ENCODE results near the gene POLR3B. TPM values are rescaled to one million over a fixed set of nuclear protein-coding genes. Genes with fewer than 3 reads are reported as not detected.
A peak's percentile ranks its signal among the peaks of the same experiment; 100 is the strongest.

Gene POLR3B
- total RNA-seq, 1 experiment from 2014 or later: 10.7 TPM

DNA sequence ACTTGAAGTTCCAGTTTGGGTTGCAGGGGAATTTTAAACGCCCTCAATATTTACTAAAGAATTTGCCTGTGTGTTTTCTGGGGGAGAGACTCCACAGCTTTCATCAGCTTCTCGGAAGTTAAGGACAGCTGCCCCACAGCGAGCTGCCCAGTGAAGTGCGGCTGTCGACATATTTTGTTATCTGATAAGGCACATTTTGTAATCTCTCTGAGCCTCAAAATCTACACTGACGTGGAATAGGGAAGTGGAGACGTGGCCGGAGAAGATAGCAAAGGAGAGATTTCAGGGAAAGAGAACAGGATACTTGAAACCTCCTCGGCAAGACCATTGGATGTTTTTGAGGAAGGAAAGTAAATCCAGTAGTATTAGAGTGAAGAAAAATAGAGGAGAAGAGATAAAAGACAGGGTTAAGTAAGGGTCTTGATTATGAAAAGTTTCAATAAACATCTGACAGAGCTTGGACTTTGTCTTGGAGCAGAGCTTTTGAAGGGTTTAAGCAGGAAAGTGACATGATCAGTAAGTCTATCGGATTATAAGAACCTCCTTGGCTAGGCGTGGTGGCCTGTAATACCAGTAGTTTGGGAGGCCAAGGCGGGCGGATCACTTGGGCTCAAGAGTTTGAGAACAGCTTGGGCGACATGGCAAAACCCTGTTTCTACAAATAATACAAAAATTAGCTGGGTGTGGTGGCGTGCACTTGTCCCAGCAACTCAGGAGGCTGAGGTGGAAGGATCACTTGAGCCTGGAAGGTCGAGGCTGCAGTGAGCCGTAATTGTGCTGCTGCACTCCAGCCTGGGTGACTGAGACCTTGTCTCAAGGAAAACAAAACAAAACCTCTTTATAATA is 1.1 kb downstream of the POLR3B start:
- Histone ChIP-seq H3K9me2 (ENCODE audit: insufficient read depth) (no peaks in the 10 kb centered on the region), H3K27me3 (ENCODE audit: insufficient read depth, low read length) (no peaks in the 10 kb centered on the region), H3K9me3 (ENCODE audit: control insufficient read depth in 1 of 2, insufficient read depth in 1 of 2, low read depth in 1 of 2, low read length in 2 of 2) (no peaks in the 10 kb centered on the region), H3K9ac (ENCODE audit: low read length) (peak overlapping the region; percentile 82), H3K79me2 (ENCODE audit: insufficient read depth, low read length) (peaks cover 44% of the 10 kb centered on the region), H3K4me2 (ENCODE audit: low read length) (peak overlapping the region; percentile 98), H3K36me3 (ENCODE audit: control insufficient read depth in 1 of 2, insufficient read depth in 2 of 2, low read length in 2 of 2) (no peaks in the 10 kb centered on the region), H2AFZ (ENCODE audit: low read depth, low read length, poor library complexity, severe bottlenecking) (no peak overlapping the region), H4K20me1 (ENCODE audit: insufficient read depth) (no peaks in the 10 kb centered on the region), H3K27ac (ENCODE audit: low read depth, low read length) (peak overlapping the region; percentile 70), H3K4me1 (ENCODE audit: control insufficient read depth in 1 of 2, insufficient read depth in 2 of 2, low read length in 2 of 2) (peaks cover 3 to 11% of the 10 kb centered on the region in 2 experiments; a peak in 3 of 4 replicates), H3K4me3 (replicated peaks in 1 of 2; ENCODE audit: low read depth in 1 of 2, low read length in 2 of 2) (peak overlapping the region; percentile 85 to 89)
- ChIA-PET RAD21 (ENCODE audit: low non-redundant PET in 1 of 2, low total read pairs in 2 of 2, uncharacterized antibody in 2 of 2, unreplicated experiment in 2 of 2) (interaction anchor here in 1 of 2 experiments (1.0 to 2.1 kb wide), 2 partner anchors 483 to 560 kb away, joined by 4 to 6 read pairs; no protein-coding TSS in a partner anchor), POLR2A (interaction anchor here (0.7 to 1.6 kb wide), 6 partner anchors 10 to 560 kb away, joined by 3 to 4 read pairs (median 4); no protein-coding TSS in a partner anchor), CTCF (interaction anchor here (0.8 to 2.8 kb wide), 13 partner anchors 9 to 561 kb away, joined by 3 to 34 read pairs (median 5); no protein-coding TSS in a partner anchor)
- intact Hi-C loops (cut with micrococcal nuclease): no loop called here
- TF ChIP-seq EGR1 (IDR thresholded peaks at IDR 0.05; ENCODE audit: low read depth) (no peak), YY1 (IDR thresholded peaks at IDR 0.05; ENCODE audit: extremely low read depth, insufficient replicate concordance, low read depth, low read length) (no peak), CBX3 (IDR thresholded peaks at IDR 0.05; ENCODE audit: low read depth) (no peak), POLR2AphosphoS5 (IDR thresholded peaks at IDR 0.05; ENCODE audit: low read depth, low read length) (no peak), ZNF274 (IDR thresholded peaks at IDR 0.05; ENCODE audit: low read depth, low read length) (no peak), TCF7L2 (IDR thresholded peaks at IDR 0.05; ENCODE audit: borderline replicate concordance, extremely low read depth, insufficient read depth, insufficient read length) (no peak), SRF (IDR thresholded peaks at IDR 0.05; ENCODE audit: low read depth) (no peak), RAD21 (IDR thresholded peaks at IDR 0.05; ENCODE audit: low read depth) (no peak)
- TF ChIP-seq, protein P1, sequence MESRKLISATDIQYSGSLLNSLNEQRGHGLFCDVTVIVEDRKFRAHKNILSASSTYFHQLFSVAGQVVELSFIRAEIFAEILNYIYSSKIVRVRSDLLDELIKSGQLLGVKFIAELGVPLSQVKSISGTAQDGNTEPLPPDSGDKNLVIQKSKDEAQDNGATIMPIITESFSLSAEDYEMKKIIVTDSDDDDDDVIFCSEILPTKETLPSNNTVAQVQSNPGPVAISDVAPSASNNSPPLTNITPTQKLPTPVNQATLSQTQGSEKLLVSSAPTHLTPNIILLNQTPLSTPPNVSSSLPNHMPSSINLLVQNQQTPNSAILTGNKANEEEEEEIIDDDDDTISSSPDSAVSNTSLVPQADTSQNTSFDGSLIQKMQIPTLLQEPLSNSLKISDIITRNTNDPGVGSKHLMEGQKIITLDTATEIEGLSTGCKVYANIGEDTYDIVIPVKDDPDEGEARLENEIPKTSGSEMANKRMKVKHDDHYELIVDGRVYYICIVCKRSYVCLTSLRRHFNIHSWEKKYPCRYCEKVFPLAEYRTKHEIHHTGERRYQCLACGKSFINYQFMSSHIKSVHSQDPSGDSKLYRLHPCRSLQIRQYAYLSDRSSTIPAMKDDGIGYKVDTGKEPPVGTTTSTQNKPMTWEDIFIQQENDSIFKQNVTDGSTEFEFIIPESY (IDR thresholded peaks at IDR 0.05; ENCODE audit: extremely low read depth, insufficient replicate concordance, low read length): no peak
- DNase-seq (ENCODE audit: low read depth, low spot score) (no peak), ATAC-seq (peak; percentile 17)
- BruUV-seq (replicated peaks): TSS peak; percentile 73

All from HCT116 (cell line).